Panc1 (cell line): ENCODE data around the gene LSM8. TPM values are rescaled to one million over a fixed set of nuclear protein-coding genes. Genes with fewer than 3 reads are reported as not detected.

Source experiments
- ATAC-seq: fragments of 200-7000 bp; cut with Tn5 transposase; 2 replicates; pipeline ENCODE4 v1.9.1; 2020; ENCODE audit warnings: mild to moderate bottlenecking, moderate library complexity
- BruUV-seq: library from RNA; stranded (reverse); fragments of 400-500 nt; replicated peaks from 2 replicates; lab custom pipeline; 2021; lab: Mats Ljungman, UMichigan
- CTCF ChIA-PET: fragments of 300-600 bp; sonication (Branson Sonifier 250); formaldehyde crosslinking; loops from one replicate; lab custom pipeline; 2022; ENCODE audit warnings: antibody characterized with exemption; lab: Charles Lee
- POLR2A ChIA-PET: fragments of 300-600 bp; sonication (Branson Sonifier 250); formaldehyde crosslinking; loops from one replicate; lab custom pipeline; 2022; ENCODE audit warnings: antibody characterized with exemption; lab: Charles Lee
- DNase-seq: peaks from one replicate; pipeline ENCODE4 v3.0.0-alpha.2; 2010; ENCODE audit warnings: low read depth, low spot score
- H3K27ac ChIP-seq: 2 replicates; pipeline ENCODE4 v1.5.1; 2011; ENCODE audit warnings: mild to moderate bottlenecking, low read length, inconsistent platforms
- H3K27me3 ChIP-seq: fragments of 200-500 bp; sonication (Bioruptor generic); 2 replicates; pipeline ENCODE4 v1.6.0; 2014; ENCODE audit warnings: low read length, inconsistent platforms; ENCODE audit not compliant: control insufficient read depth, insufficient read depth
- H3K36me3 ChIP-seq: fragments of 200-500 bp; sonication (Bioruptor generic); 2 replicates; pipeline ENCODE4 v1.5.1; 2014; ENCODE audit warnings: inconsistent platforms, mild to moderate bottlenecking, low read length, moderate library complexity; ENCODE audit not compliant: control insufficient read depth, insufficient read depth
- H3K4me1 ChIP-seq: 2 replicates; pipeline ENCODE4 v1.5.1; 2011; ENCODE audit warnings: inconsistent platforms, mild to moderate bottlenecking, low read length, moderate library complexity; ENCODE audit not compliant: control insufficient read depth, insufficient read depth
- H3K4me3 ChIP-seq, 2 experiments: 2 replicates each; pipeline ENCODE4 v1.5.1; 2011 to 2012; ENCODE audit warnings: low read depth in 2 of 2, low read length in 2 of 2, mild to moderate bottlenecking in 2 of 2, inconsistent platforms in 1 of 2, moderate library complexity in 1 of 2
- H3K9me3 ChIP-seq: fragments of 200-500 bp; sonication (Bioruptor generic); 2 replicates; pipeline ENCODE4 v1.5.1; 2014; ENCODE audit warnings: low read depth, mild to moderate bottlenecking, inconsistent platforms, low read length, moderate library complexity; ENCODE audit not compliant: control insufficient read depth, insufficient read depth
- CTCF ChIP-seq: fragments of 450-650 bp; IDR thresholded peaks from 2 replicates; pipeline ENCODE4 v1.5.1; 2017; ENCODE audit warnings: mild to moderate bottlenecking
- POLR2AphosphoS5 ChIP-seq: IDR thresholded peaks from 2 replicates; pipeline ENCODE4 v1.6.1; 2012; ENCODE audit warnings: mild to moderate bottlenecking, low read depth, low read length, moderate library complexity
- REST ChIP-seq, 2 experiments: IDR thresholded peaks; 2 replicates each; pipeline ENCODE4 v1.6.1; 2011 to 2012; ENCODE audit warnings: low read depth in 2 of 2, control low read depth in 1 of 2, low read length in 1 of 2, mild to moderate bottlenecking in 1 of 2, moderate library complexity in 1 of 2; ENCODE audit not compliant: insufficient read depth in 1 of 2
- SIN3A ChIP-seq: IDR thresholded peaks from 2 replicates; pipeline ENCODE4 v1.6.1; 2012; ENCODE audit warnings: low read depth, mild to moderate bottlenecking, low read length, moderate library complexity, borderline replicate concordance; ENCODE audit not compliant: insufficient read depth
- TCF7L2 ChIP-seq: IDR thresholded peaks from 2 replicates; pipeline ENCODE4 v1.6.1; 2011; ENCODE audit warnings: mild to moderate bottlenecking, low read depth, low read length, inconsistent platforms
- in situ Hi-C: cut with HindIII; loops from 2 replicates; pipeline ENCODE4 v1.10.0; 2016; ENCODE audit warnings: low sequenced_read_pairs, low pct_unique_long_range_greater_than_20kb
- intact Hi-C: fragments of 100-400 bp; cut with micrococcal nuclease; formaldehyde crosslinking; loops from one replicate; pipeline ENCODE4 v1.10.0; 2022; ENCODE audit not compliant: unreplicated experiment
- total RNA-seq: library from RNA; stranded (reverse); gene quantifications from one replicate; pipeline ENCODE4 v1.2.1, GENCODE V29; 2021; ENCODE audit not compliant: unreplicated experiment

The LSM8 gene
- total RNA-seq, 1 experiment from 2014 or later, result 27.9 TPM

GRCh38 chr7:118214051-118214832, 30.3 kb downstream of the LSM8 start:
- no TSS peak for BruUV-seq
- POLR2A ChIA-PET, result no interaction called here
- DNase-seq, result peak; percentile 13
- ATAC-seq, result peak; percentile 96
- Histone ChIP-seq H3K4me1 (no peaks in the 10 kb centered on the region), H3K4me3 (peak overlapping the region; percentile 63 to 67), H3K27me3 (no peaks in the 10 kb centered on the region), H3K36me3 (no peaks in the 10 kb centered on the region), H3K27ac (peak overlapping the region; percentile 76), H3K9me3 (no peaks in the 10 kb centered on the region)
- no peak for TF ChIP-seq CTCF
- TF ChIP-seq REST (IDR thresholded peaks at IDR 0.05; ENCODE audit: insufficient read depth in 1 of 2, low read depth in 2 of 2, low read length in 1 of 2), result no peak
- TF ChIP-seq POLR2AphosphoS5, result peak; percentile 35; the same call in 1 of the 2 replicates
- no peak for TF ChIP-seq SIN3A
- no peak for TF ChIP-seq TCF7L2
- in situ Hi-C loops (no loop called here), intact Hi-C loops (no loop called here)
- CTCF ChIA-PET, result no interaction called here

- no peaks in the 10 kb centered on the region for H3K27me3 ChIP-seq
- BruUV-seq, result no TSS peak
These were observed 30.8 kb downstream of the LSM8 start for GRCh38 chr7:118214833-118215182.

More at GRCh38 chr7:118214833-118215182, 30.8 kb downstream of the LSM8 start:
- Histone ChIP-seq H3K4me3 (peak overlapping the region; percentile 63 to 67), H3K9me3 (no peaks in the 10 kb centered on the region), H3K36me3 (no peaks in the 10 kb centered on the region), H3K4me1 (no peaks in the 10 kb centered on the region), H3K27ac (peak overlapping the region; percentile 18; the same call in 1 of the 2 replicates)
- DNase-seq, result no peak
- TF ChIP-seq TCF7L2 (no peak), SIN3A (no peak), CTCF (no peak), REST (IDR thresholded peaks at IDR 0.05; ENCODE audit: insufficient read depth in 1 of 2, low read depth in 2 of 2, low read length in 1 of 2) (no peak), POLR2AphosphoS5 (no peak)
- intact Hi-C loops, result no loop called here
- no peak; the same call in 1 of the 2 replicates for ATAC-seq
- ChIA-PET CTCF (no interaction called here), POLR2A (no interaction called here)
- in situ Hi-C loops, result no loop called here
